T-helper 17 cell (primary cell): Measurements from ENCODE around the gene MRPL33. TPM values are rescaled to one million over a fixed set of nuclear protein-coding genes. Genes with fewer than 3 reads are reported as not detected.
"Not testable (repeated sequence)": the region's sequence is repeated elsewhere in the genome, so short reads cannot be mapped to it uniquely, and the experiment has no call there.

Source experiments
- ATAC-seq: fragments of 150-1000 bp; cut with Tn5 transposase; 2 replicates; pipeline ENCODE4 v1.10.0; 2021; ENCODE audit warnings: mild to moderate bottlenecking, moderate library complexity
- DNase-seq, 3 donors: peaks; one replicate each; pipeline versions ENCODE4 v3.0.0 to v3.0.0-alpha.2; 2020 to 2021
- H3K9me3 ChIP-seq: one replicate; pipeline ENCODE4 v1.7.0; 2013; ENCODE audit warnings: low read length, mild to moderate bottlenecking; ENCODE audit not compliant: control insufficient read depth, poor library complexity, severe bottlenecking
- H3K27ac Mint-ChIP-seq: one replicate; pipeline ENCODE4 v1.8.0; 2022; ENCODE audit warnings: mild to moderate bottlenecking, moderate library complexity, mixed read lengths
- H3K27me3 Mint-ChIP-seq: one replicate; pipeline ENCODE4 v1.8.0; 2022; ENCODE audit warnings: mixed read lengths
- H3K36me3 Mint-ChIP-seq: one replicate; pipeline ENCODE4 v1.8.0; 2022; ENCODE audit warnings: low read depth, mixed read lengths
- H3K4me1 Mint-ChIP-seq: one replicate; pipeline ENCODE4 v1.8.0; 2022; ENCODE audit warnings: mild to moderate bottlenecking, mixed read lengths
- H3K4me3 Mint-ChIP-seq: one replicate; pipeline ENCODE4 v1.8.0; 2022; ENCODE audit warnings: mild to moderate bottlenecking, moderate library complexity, mixed read lengths
- total RNA-seq, 4 donors: library from RNA in 2 of 4; stranded (reverse) in 2 of 4; gene quantifications; one replicate each; pipeline ENCODE4 v1.2.3 and lab custom pipeline; 2022 to 2026

Gene MRPL33
- total RNA-seq, 2 donors from 2014 or later = 24.6 to 38.9 TPM

- H3K9me3 ChIP-seq, H3K4me1 Mint-ChIP-seq, H3K36me3 Mint-ChIP-seq, ATAC-seq, H3K4me3 Mint-ChIP-seq, DNase-seq, H3K27ac Mint-ChIP-seq: not testable (repeated sequence)
- H3K27me3 Mint-ChIP-seq = peaks cover 16% of the 10 kb centered on the region
Measured at GRCh38 chr2:27748803-27749554, 22.5 kb upstream of the MRPL33 start.

DNA sequence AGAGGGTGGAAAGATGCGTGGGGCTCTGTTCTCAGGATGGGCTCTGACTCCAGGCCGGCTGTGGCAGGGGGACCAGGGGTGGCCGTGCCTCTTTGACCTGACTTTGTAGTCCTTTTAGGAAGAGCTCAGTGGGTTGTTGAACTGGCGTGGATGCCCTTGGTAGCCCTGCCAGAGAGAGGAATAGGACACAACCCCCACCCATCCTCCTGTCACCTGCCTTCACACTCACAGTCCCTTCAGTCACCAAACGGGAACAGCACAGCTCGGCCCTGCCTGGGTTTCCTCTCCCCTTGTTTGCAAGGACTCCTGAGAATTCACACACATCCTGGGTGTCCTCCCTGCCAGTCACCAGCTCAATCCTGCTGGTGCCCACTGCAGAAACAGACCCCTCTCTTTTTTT is 20.1 kb upstream of the MRPL33 start:
- Mint-ChIP-seq H3K27me3 (peaks cover 12% of the 10 kb centered on the region), H3K27ac (no peak overlapping the region), H3K4me3 (no peak overlapping the region), H3K4me1 (no peaks in the 10 kb centered on the region), H3K36me3 (no peaks in the 10 kb centered on the region)
- H3K9me3 ChIP-seq = no peaks in the 10 kb centered on the region
- no peak for ATAC-seq
- no peak for DNase-seq

DNA sequence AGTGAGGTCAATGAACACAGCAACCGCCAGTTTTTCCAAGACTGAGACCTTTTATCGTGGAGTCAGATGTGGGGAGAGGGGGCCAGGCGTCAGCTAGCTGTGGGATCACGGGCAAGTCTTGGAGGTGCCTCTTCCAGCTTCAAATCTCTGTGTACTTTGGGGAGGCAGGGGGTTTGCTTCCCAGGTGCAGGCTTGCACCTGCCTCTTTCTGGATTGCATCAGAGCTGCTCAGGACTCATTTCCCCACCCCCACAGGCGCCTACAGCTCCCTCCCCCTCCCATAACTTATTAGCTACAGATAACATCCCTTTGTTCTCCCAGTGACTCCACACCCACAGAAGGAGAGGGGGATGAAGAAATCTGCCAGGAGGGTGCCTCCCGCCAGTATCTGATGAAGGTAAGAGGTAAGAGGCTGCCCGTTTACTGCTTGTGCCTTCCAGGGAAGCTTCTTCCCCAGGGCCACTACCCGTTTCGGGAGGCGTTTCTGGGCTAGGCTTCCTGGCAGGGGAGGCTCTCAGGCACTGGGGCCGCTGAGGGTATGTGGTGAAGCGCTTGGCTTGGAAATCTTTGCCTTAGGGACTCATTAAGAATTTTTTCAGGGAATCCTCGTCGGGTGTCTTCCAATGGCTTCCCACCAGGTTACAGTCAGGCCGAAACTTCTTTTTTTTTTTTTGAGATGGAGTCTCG is 18.8 kb upstream of the MRPL33 start:
- no peak overlapping the region for H3K27ac Mint-ChIP-seq
- H3K27me3 Mint-ChIP-seq = peaks cover 12% of the 10 kb centered on the region
- no peak overlapping the region for H3K4me3 Mint-ChIP-seq
- ATAC-seq (no peak), DNase-seq (no peak)
- peaks cover 2% of the 10 kb centered on the region for H3K4me1 Mint-ChIP-seq
- H3K9me3 ChIP-seq = no peaks in the 10 kb centered on the region
- H3K36me3 Mint-ChIP-seq = no peaks in the 10 kb centered on the region

- peaks cover 12% of the 10 kb centered on the region for H3K27me3 Mint-ChIP-seq
- H3K36me3 Mint-ChIP-seq = no peaks in the 10 kb centered on the region
- peak; percentile 85 for ATAC-seq
- no peak overlapping the region for H3K27ac Mint-ChIP-seq
- DNase-seq = peak; percentile 42 to 69 (median 52)
- H3K9me3 ChIP-seq = no peaks in the 10 kb centered on the region
- no peak overlapping the region for H3K4me3 Mint-ChIP-seq
- H3K4me1 Mint-ChIP-seq = peaks cover 2% of the 10 kb centered on the region
Measured at GRCh38 chr2:27754138-27754588, 17.4 kb upstream of the MRPL33 start.

- H3K4me1 Mint-ChIP-seq = peaks cover 2% of the 10 kb centered on the region
- no peak for DNase-seq
- ATAC-seq = no peak
- no peak overlapping the region for H3K4me3 Mint-ChIP-seq
- peaks cover 12% of the 10 kb centered on the region for H3K27me3 Mint-ChIP-seq
- no peaks in the 10 kb centered on the region for H3K36me3 Mint-ChIP-seq
- no peak overlapping the region for H3K27ac Mint-ChIP-seq
- H3K9me3 ChIP-seq = no peaks in the 10 kb centered on the region
Measured at GRCh38 chr2:27754831-27755230, 16.7 kb upstream of the MRPL33 start.

DNA sequence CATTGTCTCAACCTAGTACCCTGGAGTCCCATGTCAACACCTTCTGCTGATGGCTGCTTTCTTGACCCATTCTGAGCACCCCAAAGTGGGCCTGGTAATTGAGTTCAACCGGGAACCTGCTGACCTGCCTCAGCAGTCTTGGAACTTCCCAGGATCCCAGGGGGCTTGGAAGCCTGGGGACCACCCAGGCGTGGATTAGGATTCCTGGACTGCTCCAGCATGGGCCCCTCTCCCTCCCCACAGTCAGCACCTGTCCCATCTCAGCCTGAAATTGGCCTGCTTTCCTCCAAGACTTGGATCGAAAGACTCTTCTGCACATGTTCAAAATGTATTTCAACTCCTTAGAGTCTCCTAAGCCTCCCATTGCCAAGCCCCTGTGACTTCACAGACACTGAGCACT is 15.4 kb upstream of the MRPL33 start:
- no peaks in the 10 kb centered on the region for H3K9me3 ChIP-seq
- peaks cover 12% of the 10 kb centered on the region for H3K27me3 Mint-ChIP-seq
- DNase-seq = no peak
- H3K4me3 Mint-ChIP-seq = no peak overlapping the region
- no peak overlapping the region for H3K27ac Mint-ChIP-seq
- H3K36me3 Mint-ChIP-seq = no peaks in the 10 kb centered on the region
- ATAC-seq = no peak
- peaks cover 4% of the 10 kb centered on the region for H3K4me1 Mint-ChIP-seq

- Mint-ChIP-seq H3K36me3 (no peaks in the 10 kb centered on the region), H3K4me3 (no peak overlapping the region), H3K27me3 (peaks cover 10% of the 10 kb centered on the region), H3K27ac (no peak overlapping the region), H3K4me1 (peaks cover 5% of the 10 kb centered on the region)
- DNase-seq = no peak
- no peaks in the 10 kb centered on the region for H3K9me3 ChIP-seq
- no peak for ATAC-seq
Measured at GRCh38 chr2:27756544-27757498, 14.7 kb upstream of the MRPL33 start.

DNA sequence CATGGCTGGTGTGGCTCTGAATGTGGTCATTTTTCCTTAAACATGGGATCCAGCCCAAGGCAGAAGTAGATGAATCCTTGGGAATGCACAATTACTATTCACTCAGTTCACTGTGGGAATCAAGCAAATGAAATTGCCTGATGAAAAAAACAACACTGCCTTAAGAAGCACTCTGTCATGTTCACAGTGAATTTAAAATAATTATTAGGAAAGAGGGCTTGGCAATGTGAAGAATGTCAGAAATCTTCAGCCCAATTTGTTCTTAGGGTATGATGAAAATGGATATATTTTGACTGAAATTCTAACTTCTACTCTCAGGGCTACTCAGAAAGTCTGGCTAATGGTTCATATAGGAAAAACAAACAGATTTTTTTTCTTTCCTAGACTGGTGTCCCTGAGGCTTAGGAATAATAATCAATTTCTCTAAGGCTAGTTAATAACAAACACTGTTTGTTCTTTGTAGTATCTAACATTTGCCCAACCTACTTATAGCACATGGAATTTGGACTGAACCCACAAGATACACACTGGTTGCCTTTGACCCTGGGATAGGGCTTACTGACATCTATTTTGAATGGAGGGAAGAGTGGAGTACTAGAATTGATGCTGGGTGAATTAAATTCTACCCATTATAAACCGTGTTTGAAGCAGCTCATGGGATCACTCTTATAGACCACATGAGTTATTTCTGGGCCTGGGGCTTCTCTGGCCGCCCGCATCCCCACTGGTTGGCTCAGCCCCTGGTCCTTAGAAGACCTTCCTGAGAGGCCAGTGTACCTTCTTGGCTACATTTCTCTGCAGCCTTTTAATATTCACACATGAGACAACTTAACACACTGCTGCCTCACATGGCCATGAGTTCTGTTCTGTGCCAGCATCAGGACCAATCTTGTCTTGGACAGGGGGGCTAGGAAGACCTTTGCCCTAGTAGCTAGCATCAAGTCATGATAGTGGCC is 8.3 kb upstream of the MRPL33 start:
- ATAC-seq (no peak), DNase-seq (no peak)
- Mint-ChIP-seq H3K27ac (peak overlapping the region; percentile 41), H3K4me3 (no peak overlapping the region), H3K4me1 (peaks cover 8% of the 10 kb centered on the region), H3K27me3 (peaks cover 11% of the 10 kb centered on the region), H3K36me3 (no peaks in the 10 kb centered on the region)
- H3K9me3 ChIP-seq = no peaks in the 10 kb centered on the region

- H3K36me3 Mint-ChIP-seq = no peaks in the 10 kb centered on the region
- H3K27ac Mint-ChIP-seq = peak overlapping the region; percentile 41
- ATAC-seq = no peak
- no peaks in the 10 kb centered on the region for H3K9me3 ChIP-seq
- no peak overlapping the region for H3K4me3 Mint-ChIP-seq
- peaks cover 8% of the 10 kb centered on the region for H3K4me1 Mint-ChIP-seq
- peaks cover 11% of the 10 kb centered on the region for H3K27me3 Mint-ChIP-seq
- no peak for DNase-seq
Measured at GRCh38 chr2:27763907-27764267, 7.6 kb upstream of the MRPL33 start.

DNA sequence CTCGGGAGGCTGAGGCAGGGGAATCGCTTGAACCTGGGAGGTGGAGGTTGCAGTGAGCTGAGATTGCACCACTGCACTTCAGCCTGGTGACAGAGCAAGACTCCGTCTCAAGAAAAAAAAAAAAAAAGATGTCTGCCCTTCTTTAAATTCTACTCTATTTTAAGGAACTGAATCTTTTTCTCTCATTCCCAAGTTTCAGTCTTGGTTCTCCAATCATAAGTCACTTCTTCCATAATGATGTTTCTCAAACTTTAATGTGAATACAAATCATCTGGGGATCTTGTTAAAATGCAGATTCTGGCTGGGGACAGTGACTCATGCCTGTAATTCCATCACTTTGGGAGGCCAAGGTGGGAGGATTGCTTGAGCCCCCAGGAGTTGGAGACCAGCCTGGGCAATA is 7.0 kb upstream of the MRPL33 start:
- not testable (repeated sequence) for ATAC-seq, H3K9me3 ChIP-seq, H3K27ac Mint-ChIP-seq, H3K4me3 Mint-ChIP-seq, DNase-seq, H3K36me3 Mint-ChIP-seq, H3K4me1 Mint-ChIP-seq
- H3K27me3 Mint-ChIP-seq = peaks cover 11% of the 10 kb centered on the region

- peaks cover 2% of the 10 kb centered on the region for H3K36me3 Mint-ChIP-seq
- H3K4me3 Mint-ChIP-seq = peak overlapping the region; percentile 70
Measured at GRCh38 chr2:27765621-27766286, 5.8 kb upstream of the MRPL33 start.

DNA sequence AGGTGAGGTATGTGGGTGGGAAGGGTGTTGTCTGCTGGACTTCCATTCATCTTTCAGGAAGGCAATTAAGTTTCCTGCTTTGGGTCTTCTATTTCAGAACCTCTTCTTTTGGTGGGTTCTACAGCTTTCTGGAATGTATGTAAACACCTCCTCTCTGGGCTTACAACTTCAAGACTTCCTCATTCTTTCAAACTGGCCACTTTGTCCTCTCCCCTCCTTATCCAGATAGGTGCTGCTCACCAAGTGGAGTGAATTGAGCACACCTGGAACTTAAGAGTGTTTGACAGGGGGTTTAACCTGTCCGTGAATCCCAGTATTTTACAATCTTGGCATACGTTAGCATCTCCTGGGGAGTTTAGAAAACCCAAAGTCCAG is 5.2 kb upstream of the MRPL33 start:
- H3K9me3 ChIP-seq = no peaks in the 10 kb centered on the region
- Mint-ChIP-seq H3K4me3 (peak overlapping the region; percentile 70), H3K27me3 (peaks cover 11% of the 10 kb centered on the region), H3K27ac (peak overlapping the region; percentile 67), H3K36me3 (peaks cover 2% of the 10 kb centered on the region), H3K4me1 (peaks cover 9% of the 10 kb centered on the region)
- DNase-seq = no peak
- no peak for ATAC-seq

More at GRCh38 chr2:27765621-27766286, 5.8 kb upstream of the MRPL33 start:
- no peaks in the 10 kb centered on the region for H3K9me3 ChIP-seq
- DNase-seq (peak; percentile 34 to 41 (median 39)), ATAC-seq (peak; percentile 50)
- peak overlapping the region; percentile 67 for H3K27ac Mint-ChIP-seq
- peaks cover 8% of the 10 kb centered on the region for H3K4me1 Mint-ChIP-seq
- H3K27me3 Mint-ChIP-seq = peaks cover 11% of the 10 kb centered on the region
